HG02642 (cell line): Measurements from ENCODE around the gene PFDN2.

Experiments
- ATAC-seq: cut with Tn5 transposase; IDR thresholded peaks from one replicate; pipeline ENCODE4 v1.9.1; 2021; ENCODE audit warnings: mild to moderate bottlenecking; ENCODE audit not compliant: unreplicated experiment, poor library complexity

The PFDN2 gene

GRCh38 chr1:161061419-161061818, 56.4 kb downstream of the PFDN2 start:
- no peak for ATAC-seq

GRCh38 chr1:161059293-161059692, 58.5 kb downstream of the PFDN2 start:
- no peak for ATAC-seq

- no peak for ATAC-seq
Measured at GRCh38 chr1:161054805-161055204, 63.0 kb downstream of the PFDN2 start.

- no peak for ATAC-seq
Measured at GRCh38 chr1:161054232-161054631, 63.6 kb downstream of the PFDN2 start.

GRCh38 chr1:161052899-161053298, 64.9 kb downstream of the PFDN2 start:
- ATAC-seq: no peak

GRCh38 chr1:161051219-161051618, 66.6 kb downstream of the PFDN2 start:
- ATAC-seq: no peak
